ENCODE results near the gene ZNF396.

DNA sequence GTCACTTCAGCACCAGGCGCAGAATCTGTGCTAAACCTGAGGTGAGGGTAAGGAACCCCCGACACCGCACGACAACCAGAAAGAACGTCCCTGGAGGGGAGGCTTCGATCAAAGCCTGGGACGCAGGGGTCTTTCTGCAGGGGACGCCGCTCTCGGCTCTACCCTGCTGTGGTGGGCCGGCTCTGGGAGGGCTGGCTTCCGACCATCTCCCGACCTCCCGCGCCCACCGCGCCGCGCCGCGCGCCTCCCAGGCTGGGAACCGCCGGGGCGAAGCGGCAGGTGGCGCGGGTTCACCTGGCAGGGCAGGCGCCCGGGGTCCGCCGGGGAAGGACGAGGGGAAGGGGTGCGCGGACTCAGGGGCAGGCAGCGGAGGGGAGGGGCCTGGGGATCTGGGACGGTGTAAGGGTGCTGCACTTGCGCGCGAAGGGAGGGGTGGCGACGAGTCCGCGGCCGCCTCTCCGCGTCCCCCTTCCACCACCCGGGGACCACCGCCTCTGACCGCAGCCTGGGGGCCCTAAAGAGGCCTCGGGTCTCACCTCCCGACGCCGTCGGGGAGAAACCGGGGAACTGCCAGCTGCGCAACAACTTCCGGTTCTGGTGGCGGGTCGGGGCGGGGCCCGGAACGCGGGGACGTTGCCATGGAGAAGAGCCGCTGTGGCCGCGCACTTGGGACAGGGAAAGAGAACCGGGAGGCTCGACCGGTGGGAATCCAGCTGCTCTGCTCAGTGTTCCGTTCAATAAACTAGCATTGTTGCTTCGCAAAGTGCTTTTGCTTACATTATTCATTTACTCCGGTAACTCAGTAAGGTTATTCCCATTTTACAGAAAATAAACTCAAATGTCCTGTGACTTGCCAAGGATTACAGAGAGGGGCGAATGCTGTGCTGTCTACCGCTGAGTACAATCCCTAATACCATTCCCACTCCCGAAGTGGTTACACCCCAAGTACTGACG, at the start of gene ZNF396:
- TF ChIP-seq JUN (IDR thresholded peaks at IDR 0.05) (peak in 1 of 2 experiments; percentile 51; a peak in 2 of 5 replicates), NPAS2 (CRISPR knock-in tag; IDR thresholded peaks at IDR 0.05; ENCODE audit: borderline replicate concordance) (no peak), HDAC2 (IDR thresholded peaks at IDR 0.05) (no peak), ZNF302 (CRISPR knock-in tag; IDR thresholded peaks at IDR 0.05) (no peak), NR3C1 (IDR thresholded peaks at IDR 0.05) (no peak), KDM1A (IDR thresholded peaks at IDR 0.05; ENCODE audit: low read depth) (no peak), POLR2A (IDR thresholded peaks at IDR 0.05; ENCODE audit: low read length) (0 out of 2 replicates have a peak, but pooled peaks have one; percentile 8), EP300 (IDR thresholded peaks at IDR 0.05) (no peak), FOSL2 (IDR thresholded peaks at IDR 0.05) (no peak), FOSL2 (CRISPR knock-in tag; IDR thresholded peaks at IDR 0.05) (no peak), JUNB (IDR thresholded peaks at IDR 0.05) (no peak), CEBPB (IDR thresholded peaks at IDR 0.05) (no peak)
- TF ChIP-seq, protein P1, sequence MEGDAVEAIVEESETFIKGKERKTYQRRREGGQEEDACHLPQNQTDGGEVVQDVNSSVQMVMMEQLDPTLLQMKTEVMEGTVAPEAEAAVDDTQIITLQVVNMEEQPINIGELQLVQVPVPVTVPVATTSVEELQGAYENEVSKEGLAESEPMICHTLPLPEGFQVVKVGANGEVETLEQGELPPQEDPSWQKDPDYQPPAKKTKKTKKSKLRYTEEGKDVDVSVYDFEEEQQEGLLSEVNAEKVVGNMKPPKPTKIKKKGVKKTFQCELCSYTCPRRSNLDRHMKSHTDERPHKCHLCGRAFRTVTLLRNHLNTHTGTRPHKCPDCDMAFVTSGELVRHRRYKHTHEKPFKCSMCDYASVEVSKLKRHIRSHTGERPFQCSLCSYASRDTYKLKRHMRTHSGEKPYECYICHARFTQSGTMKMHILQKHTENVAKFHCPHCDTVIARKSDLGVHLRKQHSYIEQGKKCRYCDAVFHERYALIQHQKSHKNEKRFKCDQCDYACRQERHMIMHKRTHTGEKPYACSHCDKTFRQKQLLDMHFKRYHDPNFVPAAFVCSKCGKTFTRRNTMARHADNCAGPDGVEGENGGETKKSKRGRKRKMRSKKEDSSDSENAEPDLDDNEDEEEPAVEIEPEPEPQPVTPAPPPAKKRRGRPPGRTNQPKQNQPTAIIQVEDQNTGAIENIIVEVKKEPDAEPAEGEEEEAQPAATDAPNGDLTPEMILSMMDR (IDR thresholded peaks at IDR 0.05) = no peak
- TF ChIP-seq, protein P2, sequence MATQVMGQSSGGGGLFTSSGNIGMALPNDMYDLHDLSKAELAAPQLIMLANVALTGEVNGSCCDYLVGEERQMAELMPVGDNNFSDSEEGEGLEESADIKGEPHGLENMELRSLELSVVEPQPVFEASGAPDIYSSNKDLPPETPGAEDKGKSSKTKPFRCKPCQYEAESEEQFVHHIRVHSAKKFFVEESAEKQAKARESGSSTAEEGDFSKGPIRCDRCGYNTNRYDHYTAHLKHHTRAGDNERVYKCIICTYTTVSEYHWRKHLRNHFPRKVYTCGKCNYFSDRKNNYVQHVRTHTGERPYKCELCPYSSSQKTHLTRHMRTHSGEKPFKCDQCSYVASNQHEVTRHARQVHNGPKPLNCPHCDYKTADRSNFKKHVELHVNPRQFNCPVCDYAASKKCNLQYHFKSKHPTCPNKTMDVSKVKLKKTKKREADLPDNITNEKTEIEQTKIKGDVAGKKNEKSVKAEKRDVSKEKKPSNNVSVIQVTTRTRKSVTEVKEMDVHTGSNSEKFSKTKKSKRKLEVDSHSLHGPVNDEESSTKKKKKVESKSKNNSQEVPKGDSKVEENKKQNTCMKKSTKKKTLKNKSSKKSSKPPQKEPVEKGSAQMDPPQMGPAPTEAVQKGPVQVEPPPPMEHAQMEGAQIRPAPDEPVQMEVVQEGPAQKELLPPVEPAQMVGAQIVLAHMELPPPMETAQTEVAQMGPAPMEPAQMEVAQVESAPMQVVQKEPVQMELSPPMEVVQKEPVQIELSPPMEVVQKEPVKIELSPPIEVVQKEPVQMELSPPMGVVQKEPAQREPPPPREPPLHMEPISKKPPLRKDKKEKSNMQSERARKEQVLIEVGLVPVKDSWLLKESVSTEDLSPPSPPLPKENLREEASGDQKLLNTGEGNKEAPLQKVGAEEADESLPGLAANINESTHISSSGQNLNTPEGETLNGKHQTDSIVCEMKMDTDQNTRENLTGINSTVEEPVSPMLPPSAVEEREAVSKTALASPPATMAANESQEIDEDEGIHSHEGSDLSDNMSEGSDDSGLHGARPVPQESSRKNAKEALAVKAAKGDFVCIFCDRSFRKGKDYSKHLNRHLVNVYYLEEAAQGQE (IDR thresholded peaks at IDR 0.05) = no peak
